NCI-H2107 treated with DMSO at 0.1 percent for 48 hours (cell line): Measurements from ENCODE around the gene ZNF654.
A peak's percentile ranks its signal among the peaks of the same experiment; 100 is the strongest.
"Not testable (repeated sequence)": the region's sequence is repeated elsewhere in the genome, so short reads cannot be mapped to it uniquely, and the experiment has no call there.

Experiments
- DNase-seq: peaks from one replicate; lab custom pipeline; 2025; ENCODE audit not compliant: unreplicated experiment; lab: John Stamatoyannopoulos, UW

ZNF654 gene

GRCh38 chr3:88059380-88060170 lies 520 bp downstream of the ZNF654 start:
- DNase-seq, result no peak

- DNase-seq, result no peak
Measured at GRCh38 chr3:88061746-88062145, 2.7 kb downstream of the ZNF654 start.

- no peak for DNase-seq
Measured at GRCh38 chr3:88075072-88075471, 16.0 kb downstream of the ZNF654 start.

GRCh38 chr3:88075497-88075896 lies 16.4 kb downstream of the ZNF654 start:
- DNase-seq, result no peak

GRCh38 chr3:88076712-88077111 lies 17.7 kb downstream of the ZNF654 start:
- no peak for DNase-seq

GRCh38 chr3:88078932-88079331 lies 19.9 kb downstream of the ZNF654 start:
- DNase-seq, result no peak

- DNase-seq, result no peak
Measured at GRCh38 chr3:88082854-88083253, 23.8 kb downstream of the ZNF654 start.

- DNase-seq, result no peak
Measured at GRCh38 chr3:88084097-88084501, 25.0 kb downstream of the ZNF654 start.

- no peak for DNase-seq
Measured at GRCh38 chr3:88090681-88091080, 31.6 kb downstream of the ZNF654 start.

GRCh38 chr3:88092270-88092669 lies 33.2 kb downstream of the ZNF654 start:
- no peak for DNase-seq

- no peak for DNase-seq
Measured at GRCh38 chr3:88093266-88093665, 34.2 kb downstream of the ZNF654 start.

GRCh38 chr3:88101142-88101541 lies 42.1 kb downstream of the ZNF654 start:
- DNase-seq, result no peak

GRCh38 chr3:88105325-88105724 lies 46.3 kb downstream of the ZNF654 start:
- no peak for DNase-seq

- no peak for DNase-seq
Measured at GRCh38 chr3:88112289-88112688, 53.2 kb downstream of the ZNF654 start.

- peak; percentile 85 for DNase-seq
Measured at GRCh38 chr3:88113311-88114162, 54.5 kb downstream of the ZNF654 start.

GRCh38 chr3:88114878-88115549 lies 56.0 kb downstream of the ZNF654 start:
- no peak for DNase-seq

GRCh38 chr3:88117683-88118082 lies 58.6 kb downstream of the ZNF654 start:
- no peak for DNase-seq

GRCh38 chr3:88118603-88119002 lies 59.5 kb downstream of the ZNF654 start:
- DNase-seq, result not testable (repeated sequence)

- DNase-seq, result no peak
Measured at GRCh38 chr3:88123526-88123925, 64.5 kb downstream of the ZNF654 start.

- no peak for DNase-seq
Measured at GRCh38 chr3:88131695-88132094, 72.6 kb downstream of the ZNF654 start.

GRCh38 chr3:88132894-88133293 lies 73.8 kb downstream of the ZNF654 start:
- DNase-seq, result no peak
